ENCODE measurements around the gene STAT3. TPM values are rescaled to one million over a fixed set of nuclear protein-coding genes. Genes with fewer than 3 reads are reported as not detected.

Gene STAT3
- polyA plus RNA-seq, 1 experiment: 74.4 TPM

GRCh38 chr17:42413464-42414040, 25.3 kb upstream of the STAT3 start:
- TF ChIP-seq CTCF (IDR thresholded peaks at IDR 0.05; ENCODE audit: insufficient read depth, low read depth, low read length): no peak
- CTCF ChIA-PET: interaction anchor here (0.7 to 1.4 kb wide), 5 partner anchors 10 to 118 kb away, joined by 3 read pairs; partner anchors contain the start of gene CAVIN1
- H3K4me3 ChIP-seq (ENCODE audit: low read depth, low read length): no peak overlapping the region
- H3K36me3 ChIP-seq (ENCODE audit: control insufficient read depth, insufficient read depth, low read length): peaks cover 8% of the 10 kb centered on the region
- no peaks in the 10 kb centered on the region for H3K27me3 ChIP-seq (ENCODE audit: control insufficient read depth, insufficient read depth, low read length)
- no peak for DNase-seq (ENCODE audit: low read depth)
- POLR2A ChIA-PET: interaction anchor here (1.0 kb wide), 1 partner anchor 9 kb away, joined by 4 read pairs; the partner anchor contains the start of gene CAVIN1

- no peak for DNase-seq (ENCODE audit: low read depth)
- TF ChIP-seq CTCF (IDR thresholded peaks at IDR 0.05; ENCODE audit: insufficient read depth, low read depth, low read length): no peak
- ChIA-PET POLR2A (no interaction called here), CTCF (interaction anchor here (1.3 to 1.4 kb wide), 2 partner anchors 11 to 16 kb away, joined by 3 read pairs; partner anchors contain the start of gene CAVIN1)
- Histone ChIP-seq H3K36me3 (ENCODE audit: control insufficient read depth, insufficient read depth, low read length) (peaks cover 8% of the 10 kb centered on the region), H3K27me3 (ENCODE audit: control insufficient read depth, insufficient read depth, low read length) (no peaks in the 10 kb centered on the region), H3K4me3 (ENCODE audit: low read depth, low read length) (no peak overlapping the region)
Observed at GRCh38 chr17:42411905-42412679, 23.9 kb upstream of the STAT3 start.

GRCh38 chr17:42411361-42411760, 23.1 kb upstream of the STAT3 start:
- no peaks in the 10 kb centered on the region for H3K27me3 ChIP-seq (ENCODE audit: control insufficient read depth, insufficient read depth, low read length)
- peaks cover 5% of the 10 kb centered on the region for H3K36me3 ChIP-seq (ENCODE audit: control insufficient read depth, insufficient read depth, low read length)
- no peak for TF ChIP-seq CTCF (IDR thresholded peaks at IDR 0.05; ENCODE audit: insufficient read depth, low read depth, low read length)
- ChIA-PET CTCF (interaction anchor here (1.1 to 1.3 kb wide), 2 partner anchors 17 to 116 kb away, joined by 3 read pairs; no protein-coding TSS in a partner anchor), POLR2A (no interaction called here)
- no peak for DNase-seq (ENCODE audit: low read depth)
- H3K4me3 ChIP-seq (ENCODE audit: low read depth, low read length): no peak overlapping the region

GRCh38 chr17:42410319-42410685, 22.1 kb upstream of the STAT3 start:
- POLR2A ChIA-PET: interaction anchor here (1.3 kb wide), 1 partner anchor 13 kb away, joined by 8 read pairs; the partner anchor contains the start of gene CAVIN1
- TF ChIP-seq CTCF (IDR thresholded peaks at IDR 0.05; ENCODE audit: insufficient read depth, low read depth, low read length): no peak
- Histone ChIP-seq H3K36me3 (ENCODE audit: control insufficient read depth, insufficient read depth, low read length) (peaks cover 5% of the 10 kb centered on the region), H3K27me3 (ENCODE audit: control insufficient read depth, insufficient read depth, low read length) (no peaks in the 10 kb centered on the region), H3K4me3 (ENCODE audit: low read depth, low read length) (no peak overlapping the region)
- CTCF ChIA-PET: interaction anchor here (0.6 to 1.3 kb wide), 3 partner anchors 88 to 715 kb away, joined by 3 to 4 read pairs (median 3); no protein-coding TSS in a partner anchor
- DNase-seq (ENCODE audit: low read depth): no peak

Measured in BJ (cell line).